SU-DHL-6 (cell line): ENCODE data around the gene CACNG4.

Experiments
- CTCF ChIP-seq: fragments of 200-600 bp; sonication (generic); IDR thresholded peaks from one replicate; pipeline ENCODE4 v1.5.1; 2017; ENCODE audit warnings: antibody characterized with exemption, mild to moderate bottlenecking, low read length, moderate library complexity; ENCODE audit not compliant: insufficient read depth, poor library complexity, severe bottlenecking
- EZH2phosphoT487 ChIP-seq: fragments of 200-600 bp; sonication (generic), shearing (Covaris generic); conservative IDR thresholded peaks from 2 replicates; pipeline ENCODE4 v1.6.1; 2018; ENCODE audit warnings: mild to moderate bottlenecking, antibody characterized with exemption, low read length, moderate library complexity, mixed read lengths

- TF ChIP-seq CTCF = no peak
- TF ChIP-seq EZH2phosphoT487 = no peak
Measured at GRCh38 chr17:67035131-67036083, 70.9 kb downstream of the CACNG4 start.
